ENCODE measurements around the gene FGF6. TPM values are rescaled to one million over a fixed set of nuclear protein-coding genes. Genes with fewer than 3 reads are reported as not detected.

Gene FGF6
- polyA plus RNA-seq, 1 of the 3 experiments (the other 2 are of a cell fraction), result not detected

DNA sequence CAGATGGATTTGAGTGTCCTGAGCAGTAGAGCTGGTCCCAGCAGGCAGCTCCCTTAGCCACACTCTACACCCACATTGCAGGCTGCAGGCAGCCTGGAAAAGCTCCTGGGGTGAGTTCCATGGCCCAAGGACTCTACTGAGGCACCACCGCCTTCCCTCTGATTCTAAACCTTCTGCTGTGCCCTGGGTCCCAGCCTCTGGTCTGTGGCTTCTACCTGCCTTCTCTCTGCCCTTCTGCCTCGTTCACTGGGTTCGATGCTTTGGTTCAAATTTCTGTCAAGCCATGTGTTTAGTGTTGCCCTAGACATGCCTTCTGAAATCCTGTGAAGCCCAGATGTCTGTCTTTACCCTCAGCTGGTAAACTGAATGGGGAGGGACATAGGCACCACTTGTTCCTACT, 1.5 kb upstream of the FGF6 start:
- TF ChIP-seq RAD21 (IDR thresholded peaks at IDR 0.05; ENCODE audit: low read length) (no peak), NRF1 (IDR thresholded peaks at IDR 0.05; ENCODE audit: low read depth, low read length) (no peak), JUND (IDR thresholded peaks at IDR 0.05) (no peak), SMC3 (IDR thresholded peaks at IDR 0.05; ENCODE audit: low read depth, low read length) (no peak), MEF2A (IDR thresholded peaks at IDR 0.05; ENCODE audit: borderline replicate concordance, low read depth) (no peak), YY1 (IDR thresholded peaks at IDR 0.05; ENCODE audit: low read depth) (no peak), POLR2AphosphoS5 (IDR thresholded peaks at IDR 0.05; ENCODE audit: low read depth, low read length) (no peak), FOSL2 (IDR thresholded peaks at IDR 0.05; ENCODE audit: borderline replicate concordance, low read depth) (no peak), EZH2phosphoT487 (IDR thresholded peaks at IDR 0.05; ENCODE audit: borderline replicate concordance, low read depth) (no peak), FOXJ3 (CRISPR knock-in tag; IDR thresholded peaks at IDR 0.05) (no peak), CHD2 (IDR thresholded peaks at IDR 0.05; ENCODE audit: low read length, partially characterized antibody) (no peak), SIN3A (IDR thresholded peaks at IDR 0.05; ENCODE audit: borderline replicate concordance, low read depth, low read length) (no peak)
- TF ChIP-seq, protein P1, sequence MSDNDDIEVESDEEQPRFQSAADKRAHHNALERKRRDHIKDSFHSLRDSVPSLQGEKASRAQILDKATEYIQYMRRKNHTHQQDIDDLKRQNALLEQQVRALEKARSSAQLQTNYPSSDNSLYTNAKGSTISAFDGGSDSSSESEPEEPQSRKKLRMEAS (IDR thresholded peaks at IDR 0.05; ENCODE audit: low read depth), result no peak
- WGBS (ENCODE audit: low lambda C conversion rate), result 36% methylated on average over 3 of the region's 3 CpGs
- Histone ChIP-seq H3K4me2 (no peak overlapping the region), H3K36me3 (replicated peaks in 1 of 2; ENCODE audit: control insufficient read depth in 1 of 2, insufficient read depth in 2 of 2, low read length in 1 of 2) (no peaks in the 10 kb centered on the region), H3K79me2 (ENCODE audit: insufficient read depth) (no peaks in the 10 kb centered on the region), H3K27me3 (ENCODE audit: insufficient read depth) (peaks cover 19% of the 10 kb centered on the region; the same call in 1 of the 2 replicates), H3K9ac (no peak overlapping the region), H3K4me1 (ENCODE audit: control insufficient read depth in 1 of 2, insufficient read depth in 2 of 2, low read depth in 1 of 2, low read length in 1 of 2) (peaks cover 0 to 4% of the 10 kb centered on the region in 2 experiments; a peak in 1 of 4 replicates), H3K4me3 (ENCODE audit: low read depth in 2 of 2, low read length in 1 of 2) (no peak overlapping the region), H3K9me3 (no peaks in the 10 kb centered on the region), H3K9me2 (no peaks in the 10 kb centered on the region), H3F3A (replicated peaks; ENCODE audit: insufficient read depth) (no peaks in the 10 kb centered on the region), H2AFZ (ENCODE audit: low read depth) (no peak overlapping the region), H3K27ac (ENCODE audit: low read depth in 2 of 2, low read length in 1 of 2) (no peak overlapping the region), H4K20me1 (ENCODE audit: insufficient read depth) (no peaks in the 10 kb centered on the region)
- ChIA-PET POLR2A (no interaction called here), CTCF (interaction anchor here (1.0 to 2.9 kb wide), 2 partner anchors 25 to 65 kb away, joined by 3 to 13 read pairs; no protein-coding TSS in a partner anchor)
- DNase-seq, result no peak

DNA sequence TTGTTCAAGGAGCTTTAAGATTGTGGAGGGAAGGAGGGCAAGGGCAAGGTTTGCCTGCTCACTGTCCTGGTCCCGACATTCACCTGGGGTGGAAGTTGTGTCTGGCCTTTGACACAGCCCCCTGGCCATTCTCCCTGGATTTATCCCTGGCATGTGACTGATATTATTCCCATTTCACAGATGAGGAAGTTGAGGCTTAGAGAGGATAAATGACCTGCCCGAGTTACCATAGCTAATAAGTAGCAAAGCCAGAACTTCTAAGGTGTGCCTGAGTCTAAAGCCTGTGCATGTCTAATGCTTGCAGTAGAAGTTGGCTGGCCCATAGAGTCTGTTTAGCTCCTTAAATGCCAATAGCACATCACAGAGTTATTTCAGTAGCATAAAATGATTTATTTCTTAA, 720 bp upstream of the FGF6 start:
- CTCF ChIA-PET, result interaction anchor here (1.0 to 2.9 kb wide), 2 partner anchors 25 to 64 kb away, joined by 3 to 13 read pairs; no protein-coding TSS in a partner anchor
- no peak overlapping the region for H2AFZ ChIP-seq (ENCODE audit: low read depth)
- TF ChIP-seq TAF1 (IDR thresholded peaks at IDR 0.05; ENCODE audit: borderline replicate concordance, low read depth, low read length) (no peak), MEF2A (IDR thresholded peaks at IDR 0.05; ENCODE audit: borderline replicate concordance, low read depth) (no peak), MXI1 (IDR thresholded peaks at IDR 0.05; ENCODE audit: low read depth, low read length) (no peak), SMC3 (IDR thresholded peaks at IDR 0.05; ENCODE audit: low read depth, low read length) (no peak), NRF1 (IDR thresholded peaks at IDR 0.05; ENCODE audit: low read depth, low read length) (no peak), POLR2AphosphoS5 (IDR thresholded peaks at IDR 0.05; ENCODE audit: low read depth, low read length) (no peak), YY1 (IDR thresholded peaks at IDR 0.05; ENCODE audit: low read depth) (no peak), NFIC (IDR thresholded peaks at IDR 0.05; ENCODE audit: borderline replicate concordance) (no peak), GATA2 (CRISPR knock-in tag; IDR thresholded peaks at IDR 0.05) (no peak), CHD2 (IDR thresholded peaks at IDR 0.05; ENCODE audit: low read length, partially characterized antibody) (no peak), RCOR1 (IDR thresholded peaks at IDR 0.05; ENCODE audit: low read length) (no peak)
- TF ChIP-seq, protein P2, sequence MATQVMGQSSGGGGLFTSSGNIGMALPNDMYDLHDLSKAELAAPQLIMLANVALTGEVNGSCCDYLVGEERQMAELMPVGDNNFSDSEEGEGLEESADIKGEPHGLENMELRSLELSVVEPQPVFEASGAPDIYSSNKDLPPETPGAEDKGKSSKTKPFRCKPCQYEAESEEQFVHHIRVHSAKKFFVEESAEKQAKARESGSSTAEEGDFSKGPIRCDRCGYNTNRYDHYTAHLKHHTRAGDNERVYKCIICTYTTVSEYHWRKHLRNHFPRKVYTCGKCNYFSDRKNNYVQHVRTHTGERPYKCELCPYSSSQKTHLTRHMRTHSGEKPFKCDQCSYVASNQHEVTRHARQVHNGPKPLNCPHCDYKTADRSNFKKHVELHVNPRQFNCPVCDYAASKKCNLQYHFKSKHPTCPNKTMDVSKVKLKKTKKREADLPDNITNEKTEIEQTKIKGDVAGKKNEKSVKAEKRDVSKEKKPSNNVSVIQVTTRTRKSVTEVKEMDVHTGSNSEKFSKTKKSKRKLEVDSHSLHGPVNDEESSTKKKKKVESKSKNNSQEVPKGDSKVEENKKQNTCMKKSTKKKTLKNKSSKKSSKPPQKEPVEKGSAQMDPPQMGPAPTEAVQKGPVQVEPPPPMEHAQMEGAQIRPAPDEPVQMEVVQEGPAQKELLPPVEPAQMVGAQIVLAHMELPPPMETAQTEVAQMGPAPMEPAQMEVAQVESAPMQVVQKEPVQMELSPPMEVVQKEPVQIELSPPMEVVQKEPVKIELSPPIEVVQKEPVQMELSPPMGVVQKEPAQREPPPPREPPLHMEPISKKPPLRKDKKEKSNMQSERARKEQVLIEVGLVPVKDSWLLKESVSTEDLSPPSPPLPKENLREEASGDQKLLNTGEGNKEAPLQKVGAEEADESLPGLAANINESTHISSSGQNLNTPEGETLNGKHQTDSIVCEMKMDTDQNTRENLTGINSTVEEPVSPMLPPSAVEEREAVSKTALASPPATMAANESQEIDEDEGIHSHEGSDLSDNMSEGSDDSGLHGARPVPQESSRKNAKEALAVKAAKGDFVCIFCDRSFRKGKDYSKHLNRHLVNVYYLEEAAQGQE (IDR thresholded peaks at IDR 0.05; ENCODE audit: low read depth, low read length), result no peak
- TF ChIP-seq, protein P3, sequence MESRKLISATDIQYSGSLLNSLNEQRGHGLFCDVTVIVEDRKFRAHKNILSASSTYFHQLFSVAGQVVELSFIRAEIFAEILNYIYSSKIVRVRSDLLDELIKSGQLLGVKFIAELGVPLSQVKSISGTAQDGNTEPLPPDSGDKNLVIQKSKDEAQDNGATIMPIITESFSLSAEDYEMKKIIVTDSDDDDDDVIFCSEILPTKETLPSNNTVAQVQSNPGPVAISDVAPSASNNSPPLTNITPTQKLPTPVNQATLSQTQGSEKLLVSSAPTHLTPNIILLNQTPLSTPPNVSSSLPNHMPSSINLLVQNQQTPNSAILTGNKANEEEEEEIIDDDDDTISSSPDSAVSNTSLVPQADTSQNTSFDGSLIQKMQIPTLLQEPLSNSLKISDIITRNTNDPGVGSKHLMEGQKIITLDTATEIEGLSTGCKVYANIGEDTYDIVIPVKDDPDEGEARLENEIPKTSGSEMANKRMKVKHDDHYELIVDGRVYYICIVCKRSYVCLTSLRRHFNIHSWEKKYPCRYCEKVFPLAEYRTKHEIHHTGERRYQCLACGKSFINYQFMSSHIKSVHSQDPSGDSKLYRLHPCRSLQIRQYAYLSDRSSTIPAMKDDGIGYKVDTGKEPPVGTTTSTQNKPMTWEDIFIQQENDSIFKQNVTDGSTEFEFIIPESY (IDR thresholded peaks at IDR 0.05; ENCODE audit: borderline replicate concordance, low read depth), result no peak
- TF ChIP-seq, protein P4, sequence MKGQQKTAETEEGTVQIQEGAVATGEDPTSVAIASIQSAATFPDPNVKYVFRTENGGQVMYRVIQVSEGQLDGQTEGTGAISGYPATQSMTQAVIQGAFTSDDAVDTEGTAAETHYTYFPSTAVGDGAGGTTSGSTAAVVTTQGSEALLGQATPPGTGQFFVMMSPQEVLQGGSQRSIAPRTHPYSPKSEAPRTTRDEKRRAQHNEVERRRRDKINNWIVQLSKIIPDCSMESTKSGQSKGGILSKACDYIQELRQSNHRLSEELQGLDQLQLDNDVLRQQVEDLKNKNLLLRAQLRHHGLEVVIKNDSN (IDR thresholded peaks at IDR 0.05; ENCODE audit: borderline replicate concordance, low read depth), result no peak
- TF ChIP-seq, protein P1 (IDR thresholded peaks at IDR 0.05; ENCODE audit: low read depth), result no peak

More for the DNA sequence above, 720 bp upstream of the FGF6 start:
- Histone ChIP-seq H3K27ac (ENCODE audit: low read depth in 2 of 2, low read length in 1 of 2) (no peak overlapping the region), H3F3A (replicated peaks; ENCODE audit: insufficient read depth) (no peaks in the 10 kb centered on the region), H4K20me1 (ENCODE audit: insufficient read depth) (no peaks in the 10 kb centered on the region), H3K4me3 (ENCODE audit: low read depth in 2 of 2, low read length in 1 of 2) (no peak overlapping the region), H3K4me2 (no peak overlapping the region), H3K9me3 (no peaks in the 10 kb centered on the region), H3K9ac (no peak overlapping the region), H3K36me3 (replicated peaks in 1 of 2; ENCODE audit: control insufficient read depth in 1 of 2, insufficient read depth in 2 of 2, low read length in 1 of 2) (no peaks in the 10 kb centered on the region), H3K79me2 (ENCODE audit: insufficient read depth) (no peaks in the 10 kb centered on the region), H3K27me3 (ENCODE audit: insufficient read depth) (peaks cover 19% of the 10 kb centered on the region; the same call in 1 of the 2 replicates), H3K4me1 (ENCODE audit: control insufficient read depth in 1 of 2, insufficient read depth in 2 of 2, low read depth in 1 of 2, low read length in 1 of 2) (peaks cover 0 to 12% of the 10 kb centered on the region in 2 experiments; a peak in 1 of 4 replicates), H3K9me2 (no peaks in the 10 kb centered on the region)
- POLR2A ChIA-PET, result no interaction called here
- WGBS (ENCODE audit: low lambda C conversion rate), result 30% methylated on average over 2 of the region's 2 CpGs
- no peak for DNase-seq
